ENCODE measurements around the gene MAP1LC3A. TPM values are rescaled to one million over a fixed set of nuclear protein-coding genes. Genes with fewer than 3 reads are reported as not detected.

The MAP1LC3A gene
- total RNA-seq, 1 experiment from 2014 or later: 16.9 TPM

DNA sequence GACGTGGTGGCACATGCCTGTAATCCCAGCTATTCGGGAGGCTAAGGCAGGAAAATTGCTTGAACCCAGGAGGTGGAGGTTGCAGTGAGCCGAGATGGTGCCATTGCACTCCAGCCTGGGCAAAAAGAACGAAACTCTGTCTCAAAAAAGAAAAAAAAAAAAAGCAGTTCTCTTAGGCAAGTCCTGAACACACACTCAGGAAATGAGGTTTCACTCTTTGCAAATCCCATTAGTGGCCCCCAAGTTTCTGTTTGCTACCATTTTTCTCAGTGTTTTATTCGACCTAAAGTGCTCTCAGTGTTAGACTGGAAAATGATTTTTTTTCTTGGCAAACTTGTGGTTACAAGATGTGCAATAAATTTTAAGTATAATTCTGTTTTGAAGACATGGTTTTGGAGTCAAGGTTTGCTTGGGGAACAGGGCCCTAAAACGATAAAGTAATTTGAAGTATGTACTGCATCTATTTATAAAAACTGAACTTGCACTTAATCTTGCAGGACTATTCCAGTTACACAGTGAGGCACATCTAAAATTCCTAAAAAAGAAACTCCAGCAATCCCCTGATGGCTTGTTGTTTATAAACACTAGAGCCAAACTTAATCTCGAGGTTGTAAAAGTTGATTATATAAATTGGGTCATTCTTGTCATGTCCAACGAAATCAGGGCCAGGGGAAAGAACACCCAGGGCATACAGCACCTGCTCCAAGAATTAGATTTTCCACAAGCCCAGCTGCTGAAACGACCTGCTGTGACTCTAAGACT is 42.6 kb downstream of the MAP1LC3A start:
- no peak for DNase-seq (ENCODE audit: low spot score)
- Histone ChIP-seq H3K27me3 (replicated peaks; ENCODE audit: insufficient read depth, low read depth, low read length, poor library complexity) (no peaks in the 10 kb centered on the region), H3K27ac (ENCODE audit: low read depth, low read length, poor library complexity, severe bottlenecking) (peak overlapping the region; percentile 7), H3K36me3 (ENCODE audit: insufficient read depth, low read length, poor library complexity, severe bottlenecking) (no peaks in the 10 kb centered on the region), H3K4me1 (ENCODE audit: insufficient read depth, low read length, poor library complexity, severe bottlenecking) (no peaks in the 10 kb centered on the region), H3K9me3 (ENCODE audit: low read depth, low read length, poor library complexity, severe bottlenecking) (no peaks in the 10 kb centered on the region), H3K4me3 (ENCODE audit: low read depth, low read length, poor library complexity, severe bottlenecking) (no peak overlapping the region)
- intact Hi-C loops (cut with micrococcal nuclease; ENCODE audit: unreplicated experiment): no loop called here
- TF ChIP-seq, protein P1, sequence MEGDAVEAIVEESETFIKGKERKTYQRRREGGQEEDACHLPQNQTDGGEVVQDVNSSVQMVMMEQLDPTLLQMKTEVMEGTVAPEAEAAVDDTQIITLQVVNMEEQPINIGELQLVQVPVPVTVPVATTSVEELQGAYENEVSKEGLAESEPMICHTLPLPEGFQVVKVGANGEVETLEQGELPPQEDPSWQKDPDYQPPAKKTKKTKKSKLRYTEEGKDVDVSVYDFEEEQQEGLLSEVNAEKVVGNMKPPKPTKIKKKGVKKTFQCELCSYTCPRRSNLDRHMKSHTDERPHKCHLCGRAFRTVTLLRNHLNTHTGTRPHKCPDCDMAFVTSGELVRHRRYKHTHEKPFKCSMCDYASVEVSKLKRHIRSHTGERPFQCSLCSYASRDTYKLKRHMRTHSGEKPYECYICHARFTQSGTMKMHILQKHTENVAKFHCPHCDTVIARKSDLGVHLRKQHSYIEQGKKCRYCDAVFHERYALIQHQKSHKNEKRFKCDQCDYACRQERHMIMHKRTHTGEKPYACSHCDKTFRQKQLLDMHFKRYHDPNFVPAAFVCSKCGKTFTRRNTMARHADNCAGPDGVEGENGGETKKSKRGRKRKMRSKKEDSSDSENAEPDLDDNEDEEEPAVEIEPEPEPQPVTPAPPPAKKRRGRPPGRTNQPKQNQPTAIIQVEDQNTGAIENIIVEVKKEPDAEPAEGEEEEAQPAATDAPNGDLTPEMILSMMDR (conservative IDR thresholded peaks at IDR 0.05; ENCODE audit: low read depth, low read length): no peak
- no peak for TF ChIP-seq EZH2 (IDR thresholded peaks at IDR 0.05; ENCODE audit: borderline replicate concordance, low read depth, low read length, poor library complexity, severe bottlenecking)
- BruUV-seq (replicated peaks): no TSS peak
- POLR2A ChIA-PET (ENCODE audit: low non-redundant PET): no interaction called here
- CTCF ChIA-PET: no interaction called here

DNA sequence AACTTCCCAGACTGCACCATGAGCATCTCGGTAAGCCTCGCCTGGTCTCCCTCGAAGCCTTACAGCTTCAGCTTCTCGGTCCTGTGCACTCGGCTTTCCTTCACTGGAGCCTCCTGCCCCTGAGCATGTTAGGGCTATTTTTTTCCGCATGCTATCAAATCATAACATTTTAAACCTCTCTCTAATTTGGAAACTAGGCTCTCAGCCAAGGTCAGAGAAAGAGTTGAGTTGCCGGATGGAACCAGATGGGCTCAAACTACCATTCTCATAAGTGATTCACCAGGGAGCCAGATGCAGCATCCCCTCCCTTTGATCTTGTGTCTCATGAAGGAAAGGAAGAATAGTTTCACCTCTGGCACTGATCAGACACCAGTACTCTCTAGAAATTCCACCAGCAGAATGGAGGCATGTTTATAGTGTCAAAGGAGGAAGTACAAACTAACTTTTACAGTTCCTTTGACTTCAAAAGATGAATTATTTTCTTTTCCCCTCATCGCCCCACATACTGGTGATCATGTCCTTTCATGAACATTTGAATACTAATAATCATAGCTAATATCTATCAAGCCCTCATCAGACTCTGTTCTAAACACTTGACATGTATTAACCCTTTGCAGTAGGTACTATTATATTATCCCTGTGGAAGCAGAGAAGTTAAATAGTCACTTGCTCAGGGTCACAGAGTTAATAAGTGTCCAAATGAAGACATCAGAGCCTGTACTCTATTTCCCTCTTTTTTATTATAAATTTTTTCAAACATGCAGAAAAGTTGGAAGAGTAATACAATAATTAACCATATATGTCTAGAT is 46.7 kb downstream of the MAP1LC3A start:
- no peak overlapping the region for H3K27ac ChIP-seq (ENCODE audit: low read depth, low read length, poor library complexity, severe bottlenecking)
- ChIA-PET CTCF (no interaction called here), POLR2A (ENCODE audit: low non-redundant PET) (no interaction called here)
- H3K36me3 ChIP-seq (ENCODE audit: insufficient read depth, low read length, poor library complexity, severe bottlenecking): no peaks in the 10 kb centered on the region
- no TSS peak for BruUV-seq (replicated peaks)
- intact Hi-C loops (cut with micrococcal nuclease; ENCODE audit: unreplicated experiment): no loop called here
- H3K9me3 ChIP-seq (ENCODE audit: low read depth, low read length, poor library complexity, severe bottlenecking): no peaks in the 10 kb centered on the region
- H3K27me3 ChIP-seq (replicated peaks; ENCODE audit: insufficient read depth, low read depth, low read length, poor library complexity): no peaks in the 10 kb centered on the region
- H3K4me3 ChIP-seq (ENCODE audit: low read depth, low read length, poor library complexity, severe bottlenecking): no peak overlapping the region
- TF ChIP-seq, protein P1 (conservative IDR thresholded peaks at IDR 0.05; ENCODE audit: low read depth, low read length): no peak
- TF ChIP-seq EZH2 (IDR thresholded peaks at IDR 0.05; ENCODE audit: borderline replicate concordance, low read depth, low read length, poor library complexity, severe bottlenecking): no peak
- DNase-seq (ENCODE audit: low spot score): no peak
- H3K4me1 ChIP-seq (ENCODE audit: insufficient read depth, low read length, poor library complexity, severe bottlenecking): no peaks in the 10 kb centered on the region

DNA sequence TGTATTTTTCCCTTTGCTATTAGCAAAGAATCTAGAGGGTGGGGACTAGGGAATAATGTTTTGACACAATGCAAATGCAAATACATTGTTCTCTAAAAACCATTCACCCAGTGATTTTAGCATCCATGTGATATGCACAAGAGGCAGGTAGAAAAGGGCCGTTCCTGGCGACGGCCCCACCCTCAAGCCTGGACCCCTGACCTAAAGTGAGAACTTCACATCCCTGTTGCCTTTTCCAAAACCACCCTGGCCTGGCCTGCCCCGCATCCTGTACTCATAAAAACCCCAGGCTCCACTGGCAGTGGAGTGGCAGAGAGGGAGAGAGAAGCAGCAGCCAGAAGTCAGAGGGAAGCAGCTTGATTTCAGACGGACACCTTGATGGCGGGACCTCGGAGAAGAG is 48.5 kb downstream of the MAP1LC3A start:
- ChIA-PET CTCF (no interaction called here), POLR2A (ENCODE audit: low non-redundant PET) (no interaction called here)
- TF ChIP-seq EZH2 (IDR thresholded peaks at IDR 0.05; ENCODE audit: borderline replicate concordance, low read depth, low read length, poor library complexity, severe bottlenecking): no peak
- TF ChIP-seq, protein P1 (conservative IDR thresholded peaks at IDR 0.05; ENCODE audit: low read depth, low read length): no peak
- Histone ChIP-seq H3K27me3 (replicated peaks; ENCODE audit: insufficient read depth, low read depth, low read length, poor library complexity) (no peaks in the 10 kb centered on the region), H3K4me1 (ENCODE audit: insufficient read depth, low read length, poor library complexity, severe bottlenecking) (no peaks in the 10 kb centered on the region), H3K9me3 (ENCODE audit: low read depth, low read length, poor library complexity, severe bottlenecking) (no peaks in the 10 kb centered on the region), H3K27ac (ENCODE audit: low read depth, low read length, poor library complexity, severe bottlenecking) (no peak overlapping the region), H3K4me3 (ENCODE audit: low read depth, low read length, poor library complexity, severe bottlenecking) (no peak overlapping the region), H3K36me3 (ENCODE audit: insufficient read depth, low read length, poor library complexity, severe bottlenecking) (no peaks in the 10 kb centered on the region)
- no peak for DNase-seq (ENCODE audit: low spot score)
- intact Hi-C loops (cut with micrococcal nuclease; ENCODE audit: unreplicated experiment): no loop called here
- no TSS peak for BruUV-seq (replicated peaks)

Other genes starting within 250 kb of the MAP1LC3A start
- gene ITCH, start 195.4 kb upstream of the MAP1LC3A start, total RNA-seq (2021): 56.2 and 57.7 TPM in 2 replicates
- 142 and 144 TPM in 2 replicates for gene DYNLRB1, start 42.3 kb upstream of the MAP1LC3A start, total RNA-seq (2021)
- gene PIGU, start 118.4 kb downstream of the MAP1LC3A start, total RNA-seq (2021): 31.4 and 32.2 TPM in 2 replicates
- gene TP53INP2, start 145.6 kb downstream of the MAP1LC3A start, total RNA-seq (2021): 7.2 and 8.4 TPM in 2 replicates